Kidney (tissue), 14 donors: ENCODE results near the gene FANCI. TPM values are rescaled to one million over a fixed set of nuclear protein-coding genes. Genes with fewer than 3 reads are reported as not detected.

Experiments used
- DNase-seq, 5 donors: peaks; one replicate each; pipeline ENCODE4 v3.0.0-alpha.2; 2013 to 2020
- FAIRE-seq: peaks from 2 replicates; lab custom pipeline; 2012; peaks lifted over from hg19 to GRCh38; lab: Jason Lieb, UNC
- H3K27ac ChIP-seq, 2 donors: one replicate each; pipeline ENCODE4 v1.7.0; 2013; ENCODE audit warnings: low read depth in 2 of 2, low read length in 2 of 2, inconsistent platforms in 1 of 2
- H3K27me3 ChIP-seq: one replicate; pipeline ENCODE4 v1.7.1; 2013; ENCODE audit warnings: low read length, inconsistent platforms; ENCODE audit not compliant: control insufficient read depth, insufficient read depth
- H3K36me3 ChIP-seq, 3 donors: one replicate each; pipeline versions ENCODE4 v1.7.0 to v1.7.1; 2013; ENCODE audit warnings: low read length in 3 of 3, control low read depth in 1 of 3, inconsistent platforms in 1 of 3; ENCODE audit not compliant: insufficient read depth in 3 of 3, control insufficient read depth in 2 of 3
- H3K4me1 ChIP-seq, 3 donors: one replicate each; pipeline versions ENCODE4 v1.7.0 to v1.7.1; 2013; ENCODE audit warnings: low read length in 3 of 3, inconsistent platforms in 1 of 3, low read depth in 1 of 3; ENCODE audit not compliant: control insufficient read depth in 2 of 3, insufficient read depth in 2 of 3
- H3K4me3 ChIP-seq, 3 donors: one replicate each; pipeline versions ENCODE4 v1.7.0 to v1.8.1; 2013; ENCODE audit warnings: low read length in 3 of 3, control low read depth in 1 of 3, inconsistent platforms in 1 of 3
- H3K9ac ChIP-seq, 3 donors: one replicate each; pipeline versions ENCODE4 v1.7.0 to v1.7.1; 2013; ENCODE audit warnings: low read length in 3 of 3, control low read depth in 1 of 3, inconsistent platforms in 1 of 3
- H3K9me3 ChIP-seq, 3 donors: one replicate each; pipeline versions ENCODE4 v1.7.0 to v1.7.1; 2013; ENCODE audit warnings: low read length in 3 of 3, control low read depth in 1 of 3, inconsistent platforms in 1 of 3; ENCODE audit not compliant: control insufficient read depth in 2 of 3, insufficient read depth in 1 of 3
- CTCF ChIP-seq: IDR thresholded peaks from 3 replicates; pipeline ENCODE4 v1.5.1; 2012; ENCODE audit warnings: mild to moderate bottlenecking, moderate library complexity, borderline replicate concordance; ENCODE audit not compliant: insufficient read depth; ENCODE audit errors: extremely low read depth
- intact Hi-C: fragments of 100-400 bp; cut with DNase I; formaldehyde crosslinking; loops from one replicate; pipeline ENCODE4 v1.11.1; 2022
- polyA plus RNA-seq: library from polyadenylated mRNA; stranded (reverse); fragments of 350-450 nt; fragmentation: Illumina TruSeq; extraction: RNeasy Lipid Tissue Mini Kit (QIAGEN cat#74804); gene quantifications from one replicate; pipeline ENCODE4 v1.2.3, GENCODE V29; 2014; ENCODE audit warnings: low read depth, low replicate concordance; ENCODE audit not compliant: insufficient read depth
- total RNA-seq: library from RNA; stranded (reverse); fragmentation: NEBNext Ultra II Directional; extraction: Animal tissue kit (Norgen Biotek cat#: 25700); gene quantifications from one replicate; pipeline ENCODE4 v1.2.1, GENCODE V29; 2021
- donor health status: control.
- donor health status: control.
- donor health status: control.
- donor health status: control.
- donor health status: control.
- donor health status: DM: yes; HTN: yes; CAD: no.
- donor health status: Normal renal cell carcinoma (clear cell type).

FANCI gene
- total and polyA plus RNA-seq, 2 donors from 2014 or later = 2.4 to 6.6 TPM

DNA sequence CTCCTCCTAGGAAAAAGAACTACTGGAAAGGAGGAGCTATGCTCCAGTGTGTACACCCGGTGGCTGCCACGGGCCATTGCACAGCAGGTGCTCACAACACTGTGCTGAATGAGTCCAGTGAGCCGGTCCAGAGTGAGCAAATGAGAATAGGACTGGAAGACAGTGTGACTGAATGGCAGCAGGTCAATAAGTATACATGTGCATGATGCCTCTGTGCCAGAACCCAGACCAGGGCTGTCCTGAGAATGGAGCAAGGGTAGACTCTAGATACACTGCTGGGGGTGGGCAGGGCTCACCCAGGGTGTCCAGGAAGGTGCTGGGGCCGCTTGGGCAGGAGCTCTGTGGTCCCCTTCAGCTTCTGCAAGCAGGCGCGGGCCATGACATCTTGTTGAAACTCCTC is 82.5 kb downstream of the FANCI start:
- Histone ChIP-seq H3K27ac (no peak overlapping the region), H3K9ac (no peak overlapping the region), H3K36me3 (peaks cover 3 to 97% (median 69%) of the 10 kb centered on the region in 3 donors), H3K4me1 (peaks cover 0 to 9% (median 7%) of the 10 kb centered on the region in 3 donors), H3K4me3 (no peak overlapping the region), H3K9me3 (no peaks in the 10 kb centered on the region), H3K27me3 (no peaks in the 10 kb centered on the region)
- FAIRE-seq (no peak), DNase-seq (peak in 1 of 5 donors; percentile 21)
- TF ChIP-seq CTCF = no peak
- intact Hi-C loops = no loop called here

DNA sequence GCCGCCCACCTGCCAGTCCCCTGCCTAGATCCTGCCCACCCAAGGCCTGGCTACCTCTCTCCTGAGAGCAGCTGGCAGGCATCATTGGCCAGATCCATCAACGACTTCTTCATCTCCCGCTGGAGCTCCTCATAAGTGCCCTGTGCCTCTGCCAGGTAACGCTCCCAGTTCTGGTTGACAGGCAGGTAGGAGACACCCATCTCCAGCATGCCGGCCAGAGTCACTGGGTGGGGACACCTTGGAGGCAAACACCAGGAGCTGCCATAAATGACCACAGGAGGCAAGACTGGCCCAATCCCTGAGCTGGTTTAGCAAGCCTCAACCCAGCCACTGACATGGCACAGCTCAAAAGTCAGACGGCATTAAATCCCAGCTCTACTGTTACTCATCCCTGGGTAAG is 83.3 kb downstream of the FANCI start:
- no peak for DNase-seq
- no peak for TF ChIP-seq CTCF
- intact Hi-C loops = no loop called here
- Histone ChIP-seq H3K36me3 (peaks cover 5 to 98% (median 74%) of the 10 kb centered on the region in 3 donors), H3K4me3 (no peak overlapping the region), H3K9me3 (no peaks in the 10 kb centered on the region), H3K9ac (no peak overlapping the region), H3K4me1 (peaks cover 0 to 15% (median 15%) of the 10 kb centered on the region in 3 donors), H3K27me3 (no peaks in the 10 kb centered on the region), H3K27ac (no peak overlapping the region)
- no peak for FAIRE-seq

DNA sequence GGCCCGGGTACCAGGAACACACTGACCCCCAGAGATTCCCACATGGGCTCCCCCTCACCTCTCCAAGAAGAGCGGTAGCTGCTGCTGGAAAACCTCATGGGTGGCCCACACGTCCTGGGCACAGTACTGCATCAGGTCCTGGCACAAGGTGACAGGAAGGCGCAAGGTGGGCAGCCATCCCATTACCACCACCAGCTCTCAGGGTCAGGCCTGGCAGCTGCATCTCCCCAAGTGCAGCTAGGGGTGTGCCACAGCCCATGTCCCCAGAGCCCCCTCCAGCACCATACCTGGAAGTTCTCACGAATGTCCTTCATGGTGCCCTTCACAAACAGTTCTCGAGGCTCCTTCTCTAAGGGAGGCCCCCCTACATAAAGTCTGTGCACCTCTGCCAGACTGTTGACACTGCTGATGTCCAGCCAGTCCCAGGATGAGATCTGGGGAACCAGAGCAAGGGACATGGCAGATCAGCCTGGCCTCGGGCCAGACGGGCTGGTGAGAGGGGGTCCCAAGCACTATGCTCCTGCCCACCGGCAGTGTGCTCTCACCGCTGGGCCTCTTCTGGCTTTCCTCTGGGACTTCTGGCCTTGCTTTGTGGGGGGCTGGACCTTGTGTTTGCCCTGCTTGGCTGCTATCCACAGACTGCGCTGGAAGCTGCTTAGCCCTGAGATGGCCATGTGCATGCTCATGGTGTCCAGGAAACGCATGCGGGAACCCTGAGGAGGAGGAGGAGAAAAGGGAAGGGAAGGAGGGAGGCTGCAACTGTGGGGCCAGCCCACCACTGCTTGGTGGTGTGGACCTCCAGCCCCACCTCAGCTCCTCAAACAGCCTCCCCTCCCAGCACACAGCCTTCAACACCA is 84.8 kb downstream of the FANCI start:
- no peak for DNase-seq
- no peak for FAIRE-seq
- no peak for TF ChIP-seq CTCF
- no peak overlapping the region for H3K9ac ChIP-seq
- peaks cover 5 to 91% (median 66%) of the 10 kb centered on the region in 3 donors for H3K36me3 ChIP-seq
- no peaks in the 10 kb centered on the region for H3K9me3 ChIP-seq
- H3K27me3 ChIP-seq = no peaks in the 10 kb centered on the region
- H3K4me1 ChIP-seq = peaks cover 0 to 26% (median 16%) of the 10 kb centered on the region in 3 donors
- intact Hi-C loops = no loop called here
- H3K4me3 ChIP-seq = no peak overlapping the region
- H3K27ac ChIP-seq = no peak overlapping the region
